SK-N-MC (cell line): ENCODE measurements around the gene KPNA2.

Source experiments
- EZH2 ChIP-seq: fragments of 200-600 bp; sonication (generic); IDR thresholded peaks from one replicate; pipeline ENCODE4 v1.6.1; 2017; ENCODE audit warnings: antibody characterized with exemption
- POLR2AphosphoS5 ChIP-seq: IDR thresholded peaks from 2 replicates; pipeline ENCODE4 v1.6.1; 2012; ENCODE audit warnings: mild to moderate bottlenecking, low read depth, low read length, borderline replicate concordance

DNA sequence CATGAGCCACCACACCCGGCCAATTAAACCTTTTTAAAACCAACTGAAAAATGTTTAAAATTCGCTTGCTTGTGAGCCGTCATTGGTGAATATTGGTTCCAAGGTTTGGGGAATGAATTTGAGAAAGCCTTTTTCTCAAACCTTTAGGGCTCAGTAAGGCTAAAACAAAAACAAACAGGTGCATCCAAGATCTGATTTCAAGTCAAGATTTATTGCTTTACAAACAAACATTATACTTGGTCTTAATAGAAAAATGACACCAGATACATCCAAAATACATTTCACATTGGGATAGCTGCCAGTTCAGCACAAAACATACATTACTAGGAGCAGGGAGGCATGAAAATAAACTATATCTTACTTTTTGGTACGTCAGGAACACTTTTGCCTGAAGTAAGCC lies 44.6 kb upstream of the KPNA2 start:
- no peak for TF ChIP-seq EZH2
- TF ChIP-seq POLR2AphosphoS5, result no peak
